Stomach (tissue), 4 donors: Measurements from ENCODE around the gene C9.
"Not testable (repeated sequence)": the region's sequence is repeated elsewhere in the genome, so short reads cannot be mapped to it uniquely, and the experiment has no call there.

ENCODE experiments used
- POLR2AphosphoS5 ChIP-seq, 3 donors: sonication (generic); formaldehyde crosslinking; IDR thresholded peaks; one replicate each; pipeline ENCODE4 v1.6.1; 2016; ENCODE audit warnings: antibody characterized with exemption in 3 of 3
- TF ChIP-seq, protein P1 (sequence below), 7 experiments: fragments of 450-650 bp in 4 of 7; fragments of 200-600 bp in 3 of 7; sonication (generic) in 3 of 7; IDR thresholded peaks; one replicate each; pipeline ENCODE4 v1.5.1; 2016 to 2019; ENCODE audit warnings: antibody characterized with exemption in 7 of 7, control low read depth in 2 of 7, mild to moderate bottlenecking in 1 of 7

DNA sequence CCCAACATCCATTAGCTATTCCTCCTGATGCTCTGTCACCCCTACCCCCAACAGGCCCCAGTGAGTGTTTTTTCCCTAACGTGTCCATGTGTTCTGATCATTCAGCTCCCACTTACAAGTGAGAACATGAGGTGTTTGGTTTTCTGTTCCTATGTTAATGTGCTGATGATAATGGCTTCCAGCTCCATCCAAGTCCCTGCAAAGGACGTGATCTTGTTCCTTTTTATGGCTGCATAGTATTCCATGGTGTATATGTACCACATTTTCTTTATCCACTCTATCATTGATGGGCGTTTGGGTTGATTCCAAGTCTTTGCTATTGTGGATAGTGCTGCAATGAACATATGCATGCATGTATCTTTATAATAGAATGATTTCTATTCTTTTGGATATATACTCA is 47.8 kb downstream of the C9 start:
- TF ChIP-seq, protein P1, sequence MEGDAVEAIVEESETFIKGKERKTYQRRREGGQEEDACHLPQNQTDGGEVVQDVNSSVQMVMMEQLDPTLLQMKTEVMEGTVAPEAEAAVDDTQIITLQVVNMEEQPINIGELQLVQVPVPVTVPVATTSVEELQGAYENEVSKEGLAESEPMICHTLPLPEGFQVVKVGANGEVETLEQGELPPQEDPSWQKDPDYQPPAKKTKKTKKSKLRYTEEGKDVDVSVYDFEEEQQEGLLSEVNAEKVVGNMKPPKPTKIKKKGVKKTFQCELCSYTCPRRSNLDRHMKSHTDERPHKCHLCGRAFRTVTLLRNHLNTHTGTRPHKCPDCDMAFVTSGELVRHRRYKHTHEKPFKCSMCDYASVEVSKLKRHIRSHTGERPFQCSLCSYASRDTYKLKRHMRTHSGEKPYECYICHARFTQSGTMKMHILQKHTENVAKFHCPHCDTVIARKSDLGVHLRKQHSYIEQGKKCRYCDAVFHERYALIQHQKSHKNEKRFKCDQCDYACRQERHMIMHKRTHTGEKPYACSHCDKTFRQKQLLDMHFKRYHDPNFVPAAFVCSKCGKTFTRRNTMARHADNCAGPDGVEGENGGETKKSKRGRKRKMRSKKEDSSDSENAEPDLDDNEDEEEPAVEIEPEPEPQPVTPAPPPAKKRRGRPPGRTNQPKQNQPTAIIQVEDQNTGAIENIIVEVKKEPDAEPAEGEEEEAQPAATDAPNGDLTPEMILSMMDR (IDR thresholded peaks at IDR 0.05), result not testable (repeated sequence)
- not testable (repeated sequence) for TF ChIP-seq POLR2AphosphoS5 (IDR thresholded peaks at IDR 0.05)
